Astrocyte (in vitro differentiated cells and primary cell): Measurements from ENCODE around the gene DCUN1D3. TPM values are rescaled to one million over a fixed set of nuclear protein-coding genes. Genes with fewer than 3 reads are reported as not detected.
A peak's percentile ranks its signal among the peaks of the same experiment; 100 is the strongest.

Experiments used
- DNase-seq: peaks from one replicate; pipeline ENCODE4 v3.0.0-alpha.2; 2010; ENCODE audit warnings: low read depth
- FAIRE-seq: peaks from 2 replicates; lab custom pipeline; 2011; peaks lifted over from hg19 to GRCh38; lab: Jason Lieb, UNC
- H2AFZ ChIP-seq: 2 replicates; pipeline ENCODE4 v1.6.0; 2012; ENCODE audit warnings: low read depth, low read length, inconsistent platforms
- H3K27ac ChIP-seq: 2 replicates; pipeline ENCODE4 v1.5.1; 2011; ENCODE audit warnings: low read depth, low read length, inconsistent platforms
- H3K27me3 ChIP-seq: 2 replicates; pipeline ENCODE4 v1.6.0; 2011; ENCODE audit warnings: low read length, inconsistent platforms; ENCODE audit not compliant: insufficient read depth
- H3K36me3 ChIP-seq: 2 replicates; pipeline ENCODE4 v1.5.1; 2011; ENCODE audit warnings: low read length, inconsistent platforms; ENCODE audit not compliant: insufficient read depth
- H3K4me1 ChIP-seq: 2 replicates; pipeline ENCODE4 v1.5.1; 2011; ENCODE audit warnings: low read length, inconsistent platforms; ENCODE audit not compliant: insufficient read depth
- H3K4me2 ChIP-seq: 2 replicates; pipeline ENCODE4 v1.6.0; 2012; ENCODE audit warnings: low read length, inconsistent platforms
- H3K4me3 ChIP-seq: 2 replicates; pipeline ENCODE4 v1.5.1; 2011; ENCODE audit warnings: low read depth, mild to moderate bottlenecking, low read length, inconsistent platforms; ENCODE audit not compliant: insufficient read depth
- H3K79me2 ChIP-seq: 2 replicates; pipeline ENCODE4 v1.6.0; 2012; ENCODE audit warnings: mild to moderate bottlenecking, low read length, inconsistent platforms; ENCODE audit not compliant: insufficient read depth
- H3K9ac ChIP-seq: 2 replicates; pipeline ENCODE4 v1.6.0; 2012; ENCODE audit warnings: mild to moderate bottlenecking, low read length, inconsistent platforms
- H3K9me3 ChIP-seq: 2 replicates; pipeline ENCODE4 v1.5.1; 2012; ENCODE audit warnings: low read depth, mild to moderate bottlenecking, low read length, inconsistent platforms; ENCODE audit not compliant: insufficient read depth
- H4K20me1 ChIP-seq: 2 replicates; pipeline ENCODE4 v1.6.0; 2012; ENCODE audit warnings: low read length, inconsistent platforms; ENCODE audit not compliant: insufficient read depth
- H3K27ac Mint-ChIP-seq: one replicate; pipeline ENCODE4 v1.8.0; 2021; ENCODE audit warnings: mild to moderate bottlenecking, mixed read lengths; ENCODE audit not compliant: unreplicated experiment
- H3K27me3 Mint-ChIP-seq: one replicate; pipeline ENCODE4 v1.8.0; 2021; ENCODE audit warnings: low read depth, mixed read lengths; ENCODE audit not compliant: unreplicated experiment
- H3K36me3 Mint-ChIP-seq: one replicate; pipeline ENCODE4 v1.8.0; 2021; ENCODE audit warnings: low read depth, mixed read lengths; ENCODE audit not compliant: unreplicated experiment
- H3K4me1 Mint-ChIP-seq: one replicate; pipeline ENCODE4 v1.8.0; 2021; ENCODE audit warnings: low read depth, mixed read lengths; ENCODE audit not compliant: unreplicated experiment
- H3K4me3 Mint-ChIP-seq: one replicate; pipeline ENCODE4 v1.8.0; 2021; ENCODE audit warnings: mild to moderate bottlenecking, moderate library complexity, mixed read lengths; ENCODE audit not compliant: unreplicated experiment
- H3K9me3 Mint-ChIP-seq: one replicate; pipeline ENCODE4 v1.8.0; 2021; ENCODE audit warnings: mild to moderate bottlenecking, mixed read lengths; ENCODE audit not compliant: unreplicated experiment
- EZH2 ChIP-seq: IDR thresholded peaks from 2 replicates; pipeline ENCODE4 v1.6.1; 2012; ENCODE audit warnings: mild to moderate bottlenecking, low read length, inconsistent platforms; ENCODE audit not compliant: insufficient read depth
- total RNA-seq: library from RNA; stranded (reverse); gene quantifications from 2 replicates; pipeline ENCODE4 v1.2.1, GENCODE V29; 2021
- TF ChIP-seq, protein P1 (sequence below): IDR thresholded peaks from 2 replicates; pipeline ENCODE4 v1.5.1; 2011; ENCODE audit warnings: low read depth, mild to moderate bottlenecking, inconsistent platforms, low read length, moderate library complexity; ENCODE audit not compliant: insufficient read depth

Gene DCUN1D3
- total RNA-seq, 1 donor from 2014 or later, result 34.0 TPM

- Histone ChIP-seq H3K9ac (no peak overlapping the region), H2AFZ (no peak overlapping the region), H3K4me1 (peaks cover 5% of the 10 kb centered on the region), H3K4me3 (no peak overlapping the region), H3K79me2 (no peaks in the 10 kb centered on the region), H3K27ac (no peak overlapping the region), H4K20me1 (no peaks in the 10 kb centered on the region), H3K27me3 (no peaks in the 10 kb centered on the region), H3K4me2 (no peak overlapping the region), H3K36me3 (no peaks in the 10 kb centered on the region), H3K9me3 (no peaks in the 10 kb centered on the region)
- Mint-ChIP-seq H3K27me3 (no peaks in the 10 kb centered on the region), H3K27ac (no peak overlapping the region), H3K4me3 (no peak overlapping the region), H3K36me3 (peaks cover 14% of the 10 kb centered on the region), H3K9me3 (no peaks in the 10 kb centered on the region), H3K4me1 (peaks cover 7% of the 10 kb centered on the region)
- DNase-seq, result no peak
- FAIRE-seq, result no peak
- TF ChIP-seq EZH2, result no peak
- TF ChIP-seq, protein P1, sequence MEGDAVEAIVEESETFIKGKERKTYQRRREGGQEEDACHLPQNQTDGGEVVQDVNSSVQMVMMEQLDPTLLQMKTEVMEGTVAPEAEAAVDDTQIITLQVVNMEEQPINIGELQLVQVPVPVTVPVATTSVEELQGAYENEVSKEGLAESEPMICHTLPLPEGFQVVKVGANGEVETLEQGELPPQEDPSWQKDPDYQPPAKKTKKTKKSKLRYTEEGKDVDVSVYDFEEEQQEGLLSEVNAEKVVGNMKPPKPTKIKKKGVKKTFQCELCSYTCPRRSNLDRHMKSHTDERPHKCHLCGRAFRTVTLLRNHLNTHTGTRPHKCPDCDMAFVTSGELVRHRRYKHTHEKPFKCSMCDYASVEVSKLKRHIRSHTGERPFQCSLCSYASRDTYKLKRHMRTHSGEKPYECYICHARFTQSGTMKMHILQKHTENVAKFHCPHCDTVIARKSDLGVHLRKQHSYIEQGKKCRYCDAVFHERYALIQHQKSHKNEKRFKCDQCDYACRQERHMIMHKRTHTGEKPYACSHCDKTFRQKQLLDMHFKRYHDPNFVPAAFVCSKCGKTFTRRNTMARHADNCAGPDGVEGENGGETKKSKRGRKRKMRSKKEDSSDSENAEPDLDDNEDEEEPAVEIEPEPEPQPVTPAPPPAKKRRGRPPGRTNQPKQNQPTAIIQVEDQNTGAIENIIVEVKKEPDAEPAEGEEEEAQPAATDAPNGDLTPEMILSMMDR, result no peak
Measured at GRCh38 chr16:20920799-20921198, 20.6 kb upstream of the DCUN1D3 start.

DNA sequence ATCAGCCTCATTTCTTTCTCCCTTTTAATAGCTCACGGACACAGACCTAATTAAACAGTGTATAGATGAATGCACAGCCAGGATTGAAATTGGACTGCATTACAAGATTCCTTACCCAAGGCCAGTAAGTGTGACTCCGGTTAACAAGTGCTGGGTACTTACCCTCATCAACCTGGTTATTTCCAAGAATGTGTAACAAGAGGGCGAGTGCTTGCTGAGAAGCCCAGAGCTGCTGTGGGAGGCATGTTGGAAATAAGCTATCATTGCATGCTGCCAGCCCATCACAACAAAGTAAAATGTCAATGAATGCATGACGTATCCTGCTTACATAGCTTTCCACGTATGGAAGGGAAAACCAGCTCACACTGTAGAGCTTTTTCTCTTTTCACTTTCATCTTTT lies 19.9 kb upstream of the DCUN1D3 start:
- H2AFZ ChIP-seq, result no peak overlapping the region
- Mint-ChIP-seq H3K27me3 (no peaks in the 10 kb centered on the region), H3K9me3 (no peaks in the 10 kb centered on the region), H3K36me3 (peaks cover 15% of the 10 kb centered on the region), H3K4me3 (no peak overlapping the region), H3K4me1 (peaks cover 7% of the 10 kb centered on the region), H3K27ac (no peak overlapping the region)
- no peaks in the 10 kb centered on the region for H3K9me3 ChIP-seq
- no peak overlapping the region for H3K27ac ChIP-seq
- DNase-seq (no peak), FAIRE-seq (no peak)
- no peak overlapping the region for H3K4me3 ChIP-seq
- TF ChIP-seq, protein P1, result no peak
- TF ChIP-seq EZH2, result no peak
- H3K27me3 ChIP-seq, result no peaks in the 10 kb centered on the region
- no peaks in the 10 kb centered on the region for H3K79me2 ChIP-seq
- no peak overlapping the region for H3K4me2 ChIP-seq
- no peaks in the 10 kb centered on the region for H4K20me1 ChIP-seq
- no peak overlapping the region for H3K9ac ChIP-seq
- peaks cover 5% of the 10 kb centered on the region for H3K4me1 ChIP-seq
- H3K36me3 ChIP-seq, result no peaks in the 10 kb centered on the region

GRCh38 chr16:20918486-20919239 lies 18.5 kb upstream of the DCUN1D3 start:
- Histone ChIP-seq H2AFZ (no peak overlapping the region), H3K4me2 (no peak overlapping the region), H3K9me3 (no peaks in the 10 kb centered on the region), H3K4me1 (peaks cover 10% of the 10 kb centered on the region), H3K36me3 (no peaks in the 10 kb centered on the region), H3K9ac (no peak overlapping the region), H3K27me3 (no peaks in the 10 kb centered on the region), H3K27ac (no peak overlapping the region), H3K4me3 (no peak overlapping the region), H4K20me1 (no peaks in the 10 kb centered on the region), H3K79me2 (no peaks in the 10 kb centered on the region)
- H3K4me1 Mint-ChIP-seq, result peaks cover 9% of the 10 kb centered on the region
- peak; percentile 84 for DNase-seq
- TF ChIP-seq, protein P1, result no peak
- TF ChIP-seq EZH2, result no peak
- H3K4me3 Mint-ChIP-seq, result no peak overlapping the region
- no peaks in the 10 kb centered on the region for H3K27me3 Mint-ChIP-seq
- FAIRE-seq, result no peak
- H3K27ac Mint-ChIP-seq, result peak overlapping the region; percentile 12
- no peaks in the 10 kb centered on the region for H3K9me3 Mint-ChIP-seq
- peaks cover 14% of the 10 kb centered on the region for H3K36me3 Mint-ChIP-seq
